ENCODE data around the gene CAB39L.

The CAB39L gene

GRCh38 chr13:49443704-49444523 is at the start of gene CAB39L, which contains the start of gene SETDB2:
TSS of gene CAB39L (minus strand) at chr13:49444064. CDS start at chr13:49382910, 61,154 bp downstream.
TSS of gene SETDB2 (plus strand) at chr13:49444274. CDS start at chr13:49451894, 7,620 bp downstream.
- peak; percentile 99 for DNase-seq (ENCODE audit: low spot score)

- DNase-seq (ENCODE audit: low spot score): no peak
Observed at GRCh38 chr13:49488563-49488962, 44.7 kb upstream of the CAB39L start.

DNA sequence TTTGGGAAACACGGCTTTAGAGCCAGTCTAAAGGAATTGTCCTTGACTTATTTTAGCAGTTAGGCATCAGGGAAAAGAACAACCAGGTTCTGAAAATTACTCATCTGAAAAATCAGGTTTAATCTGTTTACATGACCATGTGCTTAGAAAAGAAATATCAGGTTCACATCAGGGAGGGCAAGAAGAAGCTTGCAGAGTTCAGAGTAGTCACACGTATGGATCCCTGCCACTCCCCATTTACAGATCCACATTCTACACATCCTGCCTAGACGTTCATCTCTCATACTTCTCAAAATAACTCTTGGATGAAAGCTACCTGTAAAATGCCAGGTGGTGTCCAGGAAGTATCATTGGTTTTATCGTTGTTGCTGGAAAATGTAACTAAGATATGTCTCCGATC is 37.9 kb upstream of the CAB39L start:
- DNase-seq (ENCODE audit: low spot score): no peak

GRCh38 chr13:49476529-49476928 is 32.7 kb upstream of the CAB39L start:
- DNase-seq (ENCODE audit: low spot score): no peak

- DNase-seq (ENCODE audit: low spot score): no peak
Observed at GRCh38 chr13:49472186-49472585, 28.3 kb upstream of the CAB39L start.

- DNase-seq (ENCODE audit: low spot score): no peak
Observed at GRCh38 chr13:49466292-49466838, 22.5 kb upstream of the CAB39L start.

DNA sequence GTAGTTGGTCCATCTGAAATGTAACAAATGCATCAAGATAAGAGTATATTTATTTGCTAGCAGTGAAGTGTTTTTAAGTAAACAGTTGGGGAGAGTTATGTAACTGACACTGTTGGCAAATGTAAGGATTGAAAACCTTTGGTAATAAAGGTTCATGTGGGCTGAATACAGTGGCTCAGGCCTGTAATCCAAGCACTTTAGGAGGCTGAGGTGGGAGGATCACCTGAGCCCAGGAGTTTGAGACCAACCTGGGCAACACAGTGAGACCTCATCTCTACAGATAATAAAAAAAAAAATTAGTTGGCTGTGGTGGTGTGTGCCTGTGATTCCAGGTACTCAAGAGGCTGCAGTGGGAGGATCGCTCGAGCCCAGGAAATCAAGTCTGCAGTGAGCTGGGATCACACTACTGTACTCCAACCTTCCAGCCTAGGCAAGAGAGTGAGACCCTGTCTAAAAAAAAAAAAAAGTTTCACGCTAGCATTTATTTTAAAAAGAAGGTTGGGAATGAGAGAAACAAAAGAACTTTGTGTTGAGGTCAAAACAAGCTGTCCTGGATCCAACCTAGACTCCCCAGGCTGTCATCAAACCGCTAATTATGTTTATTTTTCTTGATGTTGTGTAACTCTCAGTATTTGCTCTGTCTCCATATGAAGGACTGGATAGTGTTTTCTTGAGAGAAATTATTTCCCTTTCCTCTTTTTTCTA is 20.9 kb upstream of the CAB39L start:
- no peak for DNase-seq (ENCODE audit: low spot score)

DNA sequence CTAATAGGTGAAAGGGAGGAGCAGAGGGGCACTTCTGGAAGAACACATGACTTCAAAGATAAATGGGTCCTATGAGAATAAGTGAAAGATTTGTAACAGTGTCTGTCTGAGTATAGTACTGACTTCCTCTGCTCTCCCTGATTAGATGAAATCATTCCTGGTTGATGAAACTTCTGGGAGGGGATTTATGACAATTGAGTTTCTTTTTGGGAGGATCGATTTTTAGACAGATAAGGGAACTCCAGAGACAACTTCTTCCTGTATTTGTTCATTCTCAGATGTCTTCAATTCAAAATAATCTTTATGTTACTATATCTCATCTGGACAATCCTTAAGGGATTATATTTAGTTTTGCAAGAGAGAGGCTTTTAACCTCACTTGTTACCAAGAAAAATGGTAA is 20.2 kb upstream of the CAB39L start:
- DNase-seq (ENCODE audit: low spot score): no peak

DNA sequence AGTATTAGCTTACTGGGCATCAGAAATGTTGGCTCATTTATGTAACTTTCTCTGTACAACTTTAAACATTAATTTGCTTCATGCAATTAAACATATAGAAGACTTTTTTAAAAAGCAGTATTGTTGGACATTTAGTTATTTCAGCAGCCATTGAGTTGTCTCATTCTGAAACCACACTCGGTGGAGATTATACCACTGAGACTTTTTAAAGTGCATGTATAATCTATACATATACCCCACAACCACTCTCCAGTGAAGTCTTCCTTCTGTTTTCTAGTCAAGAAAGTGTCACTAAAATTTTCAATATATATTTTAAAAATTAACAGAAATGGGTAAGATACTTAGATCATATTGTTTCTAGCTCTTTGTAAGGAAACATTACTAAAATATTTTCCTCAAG is 15.7 kb upstream of the CAB39L start:
- DNase-seq (ENCODE audit: low spot score): no peak

DNA sequence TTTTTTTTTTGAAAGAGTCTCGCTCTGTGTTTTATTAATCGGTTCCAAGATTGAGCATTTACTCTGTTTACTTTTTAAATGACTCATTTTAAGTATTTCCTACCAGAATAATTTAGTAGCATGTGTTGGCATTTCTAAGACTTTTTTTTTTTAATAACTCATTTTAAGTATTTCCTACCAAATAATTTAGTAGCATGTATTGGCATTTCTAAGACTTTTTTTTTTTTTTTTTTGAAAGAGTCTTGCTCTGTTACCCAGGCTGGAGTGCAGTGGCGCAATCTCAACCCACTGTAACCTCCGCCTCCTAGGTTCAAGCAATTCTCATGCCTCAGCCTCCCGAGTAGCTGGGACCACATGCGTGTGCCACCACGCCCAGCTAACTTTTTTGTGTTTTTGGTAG is 13.4 kb upstream of the CAB39L start:
- DNase-seq (ENCODE audit: low spot score): no peak

DNA sequence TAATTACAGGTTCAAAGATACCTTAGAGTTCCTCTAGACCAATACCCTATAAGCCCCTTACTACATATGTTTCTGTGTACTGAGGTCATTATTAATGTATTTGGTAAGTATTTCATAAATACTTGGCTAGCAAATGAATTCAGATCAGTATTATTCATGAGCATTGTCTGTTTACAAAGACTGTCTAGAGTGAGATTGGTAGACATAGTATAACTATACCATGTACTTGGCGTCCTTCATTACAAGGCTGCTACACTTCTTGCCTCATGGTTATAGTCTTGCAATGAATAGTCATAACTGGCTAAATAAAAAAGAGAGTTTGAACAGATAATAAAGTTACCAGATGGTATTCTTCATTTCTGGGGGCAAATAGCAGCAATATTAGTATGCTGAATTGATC is 12.3 kb upstream of the CAB39L start:
- no peak for DNase-seq (ENCODE audit: low spot score)

- no peak for DNase-seq (ENCODE audit: low spot score)
Observed at GRCh38 chr13:49455007-49455398, 11.1 kb upstream of the CAB39L start.

DNA sequence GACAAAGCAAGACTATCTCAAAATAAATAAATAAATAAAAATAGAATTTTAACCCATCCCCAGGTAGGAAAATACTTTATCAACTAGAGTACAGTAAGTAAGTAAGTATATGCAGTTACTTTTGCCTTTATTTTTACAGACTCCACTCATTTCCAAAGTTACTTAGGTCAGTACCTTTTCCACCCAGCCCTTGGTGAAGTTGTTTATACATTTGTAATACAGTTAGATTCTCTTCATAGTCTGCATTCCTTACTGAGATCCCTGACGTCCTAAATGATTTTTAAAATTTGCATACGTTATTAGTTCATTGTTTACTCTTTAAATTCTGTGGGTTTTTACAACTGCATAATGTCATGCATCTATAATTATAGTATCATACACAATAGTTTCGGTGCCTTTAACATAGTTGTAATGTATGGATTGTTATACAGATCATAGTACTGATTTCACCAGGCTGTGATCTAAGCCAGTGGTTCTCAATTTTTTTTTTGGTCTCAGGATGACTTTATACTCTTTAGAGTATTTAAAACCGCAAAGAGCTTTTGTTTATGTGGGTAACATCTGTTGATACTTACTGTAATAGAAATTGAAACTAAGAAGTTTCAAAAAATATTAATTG is 10.6 kb upstream of the CAB39L start:
- no peak for DNase-seq (ENCODE audit: low spot score)

- no peak for DNase-seq (ENCODE audit: low spot score)
Observed at GRCh38 chr13:49453465-49453864, 9.6 kb upstream of the CAB39L start.

- DNase-seq (ENCODE audit: low spot score): no peak
Observed at GRCh38 chr13:49452725-49453457, 9.0 kb upstream of the CAB39L start.

DNA sequence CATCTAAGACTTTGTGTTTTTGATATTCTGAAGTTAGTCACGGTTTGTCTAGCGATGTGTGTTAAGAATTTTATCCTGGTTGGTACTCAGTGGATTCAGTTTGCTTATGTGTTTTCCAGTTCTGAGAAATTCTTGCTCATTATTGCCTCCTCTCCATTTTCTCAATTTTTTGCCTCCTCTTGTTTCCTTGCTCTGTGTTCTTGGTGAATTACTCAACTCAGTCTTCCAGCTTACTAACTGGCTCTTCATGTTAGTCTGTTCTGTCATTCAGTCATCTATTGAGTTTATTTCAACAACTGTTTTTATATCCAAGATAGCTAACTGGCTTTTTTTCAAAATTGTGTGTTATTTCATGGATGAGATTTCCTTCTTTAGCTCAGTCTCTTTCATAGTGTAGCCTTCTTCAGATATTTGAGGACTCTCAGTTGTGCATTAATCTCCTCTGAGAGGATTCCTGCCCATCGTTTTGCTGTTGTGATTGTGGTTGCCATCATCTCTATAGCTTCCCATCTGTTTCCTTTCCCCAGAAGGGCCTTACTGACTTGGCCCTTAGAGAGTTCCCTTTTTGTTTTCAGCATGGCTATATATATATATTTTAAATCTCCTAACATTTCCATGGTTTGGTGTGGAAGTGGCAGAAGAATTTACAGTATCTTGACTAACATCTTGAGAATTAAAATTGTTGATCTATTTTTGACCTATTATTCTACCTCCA is 6.4 kb upstream of the CAB39L start:
- no peak for DNase-seq (ENCODE audit: low spot score)

- no peak for DNase-seq (ENCODE audit: low spot score)
Observed at GRCh38 chr13:49448753-49449152, 4.9 kb upstream of the CAB39L start.

DNA sequence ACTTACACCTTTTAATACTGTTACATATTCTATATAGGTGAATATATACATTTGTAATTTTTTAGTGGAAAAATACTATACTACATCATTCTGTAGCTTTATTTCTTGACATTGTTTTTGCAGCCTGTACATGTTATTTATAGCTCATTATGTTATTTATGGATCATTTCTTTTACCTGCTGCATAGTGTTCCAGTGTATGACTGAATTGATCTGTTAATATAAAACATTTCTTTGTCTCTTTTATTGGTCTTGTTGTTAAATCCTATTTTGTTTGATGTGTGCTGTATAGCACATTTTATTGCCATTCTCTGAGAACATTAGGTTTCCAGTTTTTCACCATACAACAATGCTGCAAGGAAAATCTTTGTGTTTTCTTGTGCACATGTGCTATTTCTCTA is 2.6 kb upstream of the CAB39L start:
- no peak for DNase-seq (ENCODE audit: low spot score)

GRCh38 chr13:49444524-49445395 is 896 bp upstream of the CAB39L start:
- peak; percentile 42 for DNase-seq (ENCODE audit: low spot score)

GRCh38 chr13:49443357-49443703 is 534 bp downstream of the CAB39L start:
- DNase-seq (ENCODE audit: low spot score): no peak
